OCI-LY1 (cell line): ENCODE measurements around the gene ZDHHC16.

ENCODE experiments used
- H2AFZ ChIP-seq: fragments of 200-600 bp; sonication (generic), shearing (Covaris generic); 2 replicates; pipeline ENCODE4 v1.6.0; 2014; ENCODE audit warnings: antibody characterized with exemption, mild to moderate bottlenecking, low read length
- H3F3A ChIP-seq: fragments of 200-600 bp; sonication (generic), shearing (Covaris generic); 2 replicates; pipeline ENCODE4 v1.6.0; 2014; ENCODE audit warnings: mild to moderate bottlenecking, antibody characterized with exemption, low read length, moderate library complexity; ENCODE audit not compliant: insufficient read depth
- H3K27ac ChIP-seq: fragments of 200-600 bp; sonication (generic); 2 replicates; pipeline ENCODE4 v1.5.1; 2014; ENCODE audit warnings: low read length, mixed run types, mild to moderate bottlenecking, low read depth; ENCODE audit not compliant: poor library complexity, severe bottlenecking
- H3K27me3 ChIP-seq: fragments of 200-600 bp; sonication (generic); 2 replicates; pipeline ENCODE4 v1.6.0; 2014; ENCODE audit warnings: antibody characterized with exemption, mild to moderate bottlenecking, low read length, moderate library complexity; ENCODE audit not compliant: insufficient read depth
- H3K36me3 ChIP-seq: fragments of 200-600 bp; sonication (generic); 2 replicates; pipeline ENCODE4 v1.6.1; 2014; ENCODE audit warnings: mild to moderate bottlenecking, antibody characterized with exemption, low read length, moderate library complexity, mixed read lengths; ENCODE audit not compliant: insufficient read depth
- H3K4me1 ChIP-seq: fragments of 200-600 bp; sonication (generic); 2 replicates; pipeline ENCODE4 v1.5.1; 2014; ENCODE audit warnings: mild to moderate bottlenecking, low read length, moderate library complexity; ENCODE audit not compliant: insufficient read depth, severe bottlenecking
- H3K4me2 ChIP-seq: fragments of 200-600 bp; sonication (generic), shearing (Covaris generic); 2 replicates; pipeline ENCODE4 v1.6.1; 2014; ENCODE audit warnings: low read length
- H3K4me3 ChIP-seq: fragments of 200-600 bp; sonication (generic); 2 replicates; pipeline ENCODE4 v1.5.1; 2014; ENCODE audit warnings: low read length, low read depth, mild to moderate bottlenecking, mixed read lengths; ENCODE audit not compliant: poor library complexity, severe bottlenecking
- H3K79me2 ChIP-seq: fragments of 200-600 bp; shearing (Covaris generic); 2 replicates; pipeline ENCODE4 v1.6.1; 2016; ENCODE audit warnings: mixed run types, low read length, mixed read lengths; ENCODE audit not compliant: insufficient read depth
- H3K9ac ChIP-seq: fragments of 200-600 bp; sonication (generic), shearing (Covaris generic); 2 replicates; pipeline ENCODE4 v1.6.1; 2014; ENCODE audit warnings: mild to moderate bottlenecking, low read length, mixed read lengths
- H3K9me2 ChIP-seq: fragments of 200-600 bp; sonication (generic), shearing (Covaris generic); 2 replicates; pipeline ENCODE4 v1.6.1; 2014; ENCODE audit warnings: low read depth, mild to moderate bottlenecking, low read length, mixed read lengths
- H3K9me3 ChIP-seq: fragments of 200-600 bp; shearing (Covaris generic); 2 replicates; pipeline ENCODE4 v1.6.1; 2014; ENCODE audit warnings: low read length, mixed read lengths
- H4K20me1 ChIP-seq: fragments of 200-600 bp; sonication (generic), shearing (Covaris generic); 2 replicates; pipeline ENCODE4 v1.6.0; 2016; ENCODE audit warnings: mild to moderate bottlenecking, low read length; ENCODE audit not compliant: insufficient read depth
- CTCF ChIP-seq: fragments of 200-600 bp; sonication (generic), shearing (Covaris generic); IDR thresholded peaks from 2 replicates; pipeline ENCODE4 v1.5.1; 2017; ENCODE audit warnings: mild to moderate bottlenecking, antibody characterized with exemption, low read length, moderate library complexity, mixed read lengths
- EZH2 ChIP-seq: fragments of 200-600 bp; sonication (generic), shearing (Covaris generic); IDR thresholded peaks from 2 replicates; pipeline ENCODE4 v1.8.0; 2017; ENCODE audit warnings: borderline replicate concordance, mixed run types, mild to moderate bottlenecking, antibody characterized with exemption, low read length, moderate library complexity, mixed read lengths

ZDHHC16 gene

GRCh38 chr10:97485647-97486281 is 39.8 kb downstream of the ZDHHC16 start:
- peaks cover 25% of the 10 kb centered on the region for H3K79me2 ChIP-seq
- H3F3A ChIP-seq = no peaks in the 10 kb centered on the region
- H3K4me3 ChIP-seq = no peak overlapping the region
- H3K4me1 ChIP-seq = no peaks in the 10 kb centered on the region
- TF ChIP-seq EZH2 (no peak), CTCF (no peak)
- H3K27me3 ChIP-seq = no peaks in the 10 kb centered on the region
- H3K36me3 ChIP-seq = peaks cover 6% of the 10 kb centered on the region; the same call in 1 of the 2 replicates
- no peak overlapping the region for H3K27ac ChIP-seq
- no peaks in the 10 kb centered on the region for H3K9me3 ChIP-seq
- no peak overlapping the region for H3K4me2 ChIP-seq
- no peaks in the 10 kb centered on the region for H3K9me2 ChIP-seq
- no peaks in the 10 kb centered on the region for H4K20me1 ChIP-seq
- H3K9ac ChIP-seq = no peak overlapping the region
- H2AFZ ChIP-seq = no peak overlapping the region

GRCh38 chr10:97490592-97490991 is 44.6 kb downstream of the ZDHHC16 start:
- no peak overlapping the region for H2AFZ ChIP-seq
- no peaks in the 10 kb centered on the region for H3K27me3 ChIP-seq
- no peak overlapping the region for H3K4me2 ChIP-seq
- H3F3A ChIP-seq = no peaks in the 10 kb centered on the region
- no peak overlapping the region for H3K9ac ChIP-seq
- no peaks in the 10 kb centered on the region for H3K9me3 ChIP-seq
- H3K4me1 ChIP-seq = peaks cover 10% of the 10 kb centered on the region
- no peaks in the 10 kb centered on the region for H3K9me2 ChIP-seq
- TF ChIP-seq EZH2 (no peak), CTCF (no peak)
- H3K4me3 ChIP-seq = no peak overlapping the region
- H4K20me1 ChIP-seq = no peaks in the 10 kb centered on the region
- H3K79me2 ChIP-seq = peaks cover 44% of the 10 kb centered on the region
- H3K27ac ChIP-seq = no peak overlapping the region
- H3K36me3 ChIP-seq = no peaks in the 10 kb centered on the region

- H3K27me3 ChIP-seq = no peaks in the 10 kb centered on the region
- no peak overlapping the region for H3K9ac ChIP-seq
- H3F3A ChIP-seq = no peaks in the 10 kb centered on the region
- no peaks in the 10 kb centered on the region for H3K36me3 ChIP-seq
- H3K4me3 ChIP-seq = no peak overlapping the region
- no peak overlapping the region for H3K27ac ChIP-seq
- H3K9me3 ChIP-seq = no peaks in the 10 kb centered on the region
- H3K4me1 ChIP-seq = peaks cover 30% of the 10 kb centered on the region
- H4K20me1 ChIP-seq = no peaks in the 10 kb centered on the region
- peaks cover 52% of the 10 kb centered on the region for H3K79me2 ChIP-seq
- no peaks in the 10 kb centered on the region for H3K9me2 ChIP-seq
- TF ChIP-seq EZH2 (no peak), CTCF (no peak)
- no peak overlapping the region for H3K4me2 ChIP-seq
- H2AFZ ChIP-seq = no peak overlapping the region
These were observed 48.2 kb downstream of the ZDHHC16 start for GRCh38 chr10:97494151-97494550.
